Transverse colon (tissue), 4 donors: ENCODE data around the gene UGT3A2. TPM values are rescaled to one million over a fixed set of nuclear protein-coding genes. Genes with fewer than 3 reads are reported as not detected.

Source experiments
- DNase-seq: peaks from one replicate; pipeline ENCODE4 v3.0.0-alpha.2; 2019
- H3K27ac ChIP-seq, 4 donors: fragments of 200-600 bp; sonication (generic); 2 replicates each; pipeline ENCODE4 v1.5.1; 2016 to 2018; ENCODE audit warnings: inconsistent platforms in 4 of 4
- H3K27me3 ChIP-seq: fragments of 200-600 bp; sonication (generic); 2 replicates; pipeline ENCODE4 v1.5.1; 2017; ENCODE audit warnings: inconsistent platforms
- H3K36me3 ChIP-seq, 4 donors: fragments of 200-600 bp; sonication (generic); 2 replicates each; pipeline ENCODE4 v1.5.1; 2017 to 2019; ENCODE audit warnings: inconsistent platforms in 4 of 4
- H3K4me1 ChIP-seq, 4 donors: fragments of 200-600 bp; sonication (generic); 2 replicates each; pipeline ENCODE4 v1.5.1; 2017 to 2020; ENCODE audit warnings: inconsistent platforms in 4 of 4
- H3K4me3 ChIP-seq, 4 donors: fragments of 200-600 bp; sonication (generic); 1 replicate in 1 of 4; 2 replicates in 3 of 4; pipeline versions ENCODE4 v1.5.1 to v1.6.1; 2017 to 2019; ENCODE audit warnings: inconsistent platforms in 4 of 4
- H3K9me3 ChIP-seq, 2 donors: fragments of 200-600 bp; sonication (generic); 2 replicates each; pipeline ENCODE4 v1.5.1; 2017 to 2019; ENCODE audit warnings: inconsistent platforms in 2 of 2
- EP300 ChIP-seq: sonication (generic); formaldehyde crosslinking; IDR thresholded peaks from one replicate; pipeline ENCODE4 v1.6.1; 2017; ENCODE audit warnings: antibody characterized with exemption, low read depth
- POLR2A ChIP-seq: fragments of 450-650 bp; IDR thresholded peaks from one replicate; pipeline ENCODE4 v1.6.1; 2016; ENCODE audit warnings: antibody characterized with exemption, mild to moderate bottlenecking, moderate library complexity
- POLR2AphosphoS5 ChIP-seq, 3 donors: sonication (generic); formaldehyde crosslinking; IDR thresholded peaks; one replicate each; pipeline ENCODE4 v1.6.1; 2016; ENCODE audit warnings: antibody characterized with exemption in 3 of 3
- WGBS, 2 donors: methylation state at CpG; one replicate each; pipeline ENCODE4 v1.1.5; 2018; ENCODE audit warnings: low coverage in 1 of 2; 5-methylcytosine and 5-hydroxymethylcytosine counted together
- in situ Hi-C, 4 donors: fragments of 200-750 bp; cut with MboI; loops; one replicate each; pipeline versions ENCODE4 v1.15.0 to v1.15.1; 2017; ENCODE audit warnings: low sequenced_read_pairs in 3 of 4, low pct_ligation_motif_present in 1 of 4, low pct_unique_long_range_greater_than_20kb in 1 of 4
- intact Hi-C: fragments of 100-400 bp; cut with DNase I; formaldehyde crosslinking; loops from one replicate; pipeline ENCODE4 v1.15.1; 2023; ENCODE audit warnings: low total_unique reads
- total RNA-seq, 4 donors: library from RNA; depleted of rRNA; stranded (reverse); fragments of >200 nt; gene quantifications; one replicate each; pipeline ENCODE4 v1.1.0, GENCODE V29; 2016
- TF ChIP-seq, protein P1 (sequence below), 5 experiments: fragments of 200-600 bp in 3 of 5; fragments of 450-650 bp in 2 of 5; sonication (generic) in 3 of 5; IDR thresholded peaks; 1 replicate in 2 of 5; 2 replicates in 3 of 5; pipeline ENCODE4 v1.5.1; 2016 to 2017; ENCODE audit warnings: antibody characterized with exemption in 5 of 5, inconsistent platforms in 3 of 5, mild to moderate bottlenecking in 2 of 5, moderate library complexity in 1 of 5

UGT3A2 gene
- total RNA-seq, 4 donors from 2014 or later, result 0.48 TPM; not detected in 3

DNA sequence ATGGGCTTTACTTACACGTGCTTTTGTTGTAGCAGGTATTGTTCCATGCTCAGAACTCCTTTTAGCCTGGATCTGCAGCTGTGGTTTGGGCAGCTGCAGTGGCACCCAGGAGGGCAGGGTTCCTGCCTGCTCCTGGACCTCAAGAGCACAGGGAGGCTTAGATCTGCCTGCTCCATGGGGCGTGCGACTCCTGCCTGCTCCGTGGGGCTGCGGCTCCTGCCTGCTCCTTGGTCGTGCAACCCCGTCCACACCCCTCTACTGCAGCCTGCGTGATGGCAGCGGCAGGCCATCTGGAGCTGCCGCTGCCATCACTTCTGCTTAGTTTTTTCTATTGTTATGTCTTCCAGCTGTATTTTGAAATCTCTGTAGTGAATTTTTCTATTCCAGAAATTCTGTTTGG, 11.7 kb upstream of the UGT3A2 start:
- WGBS, 2 donors, result 60 to 68% methylated on average over 5 to 10 of the region's 10 CpGs
- in situ Hi-C loops, result no loop called here
- Histone ChIP-seq H3K36me3 (no peaks in the 10 kb centered on the region), H3K4me3 (no peak overlapping the region), H3K4me1 (no peaks in the 10 kb centered on the region), H3K9me3 (no peaks in the 10 kb centered on the region), H3K27me3 (peaks cover 7% of the 10 kb centered on the region), H3K27ac (no peak overlapping the region)
- TF ChIP-seq POLR2A (no peak), EP300 (no peak), POLR2AphosphoS5 (IDR thresholded peaks at IDR 0.05) (no peak)
- TF ChIP-seq, protein P1, sequence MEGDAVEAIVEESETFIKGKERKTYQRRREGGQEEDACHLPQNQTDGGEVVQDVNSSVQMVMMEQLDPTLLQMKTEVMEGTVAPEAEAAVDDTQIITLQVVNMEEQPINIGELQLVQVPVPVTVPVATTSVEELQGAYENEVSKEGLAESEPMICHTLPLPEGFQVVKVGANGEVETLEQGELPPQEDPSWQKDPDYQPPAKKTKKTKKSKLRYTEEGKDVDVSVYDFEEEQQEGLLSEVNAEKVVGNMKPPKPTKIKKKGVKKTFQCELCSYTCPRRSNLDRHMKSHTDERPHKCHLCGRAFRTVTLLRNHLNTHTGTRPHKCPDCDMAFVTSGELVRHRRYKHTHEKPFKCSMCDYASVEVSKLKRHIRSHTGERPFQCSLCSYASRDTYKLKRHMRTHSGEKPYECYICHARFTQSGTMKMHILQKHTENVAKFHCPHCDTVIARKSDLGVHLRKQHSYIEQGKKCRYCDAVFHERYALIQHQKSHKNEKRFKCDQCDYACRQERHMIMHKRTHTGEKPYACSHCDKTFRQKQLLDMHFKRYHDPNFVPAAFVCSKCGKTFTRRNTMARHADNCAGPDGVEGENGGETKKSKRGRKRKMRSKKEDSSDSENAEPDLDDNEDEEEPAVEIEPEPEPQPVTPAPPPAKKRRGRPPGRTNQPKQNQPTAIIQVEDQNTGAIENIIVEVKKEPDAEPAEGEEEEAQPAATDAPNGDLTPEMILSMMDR (IDR thresholded peaks at IDR 0.05), result no peak
- intact Hi-C loops, result no loop called here
- DNase-seq, result no peak

DNA sequence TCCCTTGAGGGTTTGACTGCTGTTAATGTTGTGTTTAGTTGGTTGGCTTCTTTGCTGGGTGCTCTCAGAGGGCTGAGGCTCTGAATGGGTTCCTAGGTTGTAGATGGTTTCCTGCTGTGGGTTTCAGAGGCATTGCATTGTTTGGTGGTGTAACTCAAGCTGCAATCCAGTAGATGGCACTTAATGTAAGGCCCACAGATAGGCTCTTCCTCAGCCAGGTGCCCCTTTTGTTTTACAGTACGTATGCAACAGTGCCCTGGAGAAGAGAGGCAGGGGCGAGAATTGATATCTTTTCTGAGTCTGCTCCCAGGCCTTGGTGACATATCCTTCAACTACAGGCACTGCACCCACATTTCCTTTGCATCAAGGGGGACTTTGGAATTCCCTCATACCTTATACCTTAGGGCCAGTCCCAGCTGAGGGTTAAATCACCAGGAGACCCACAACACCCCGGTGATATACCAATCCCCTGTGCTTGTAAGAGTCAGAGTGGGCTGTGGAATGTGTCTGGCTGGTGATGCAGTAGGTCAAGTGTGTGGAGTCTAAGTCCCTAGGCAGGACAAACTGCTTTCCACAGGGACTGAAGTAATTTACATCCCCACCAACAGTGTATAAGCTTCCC, 7.0 kb upstream of the UGT3A2 start:
- no peak overlapping the region for H3K27ac ChIP-seq
- no peaks in the 10 kb centered on the region for H3K36me3 ChIP-seq
- no peaks in the 10 kb centered on the region for H3K9me3 ChIP-seq
- H3K4me1 ChIP-seq, result no peaks in the 10 kb centered on the region
- no peak for TF ChIP-seq EP300
- TF ChIP-seq POLR2A, result no peak
- TF ChIP-seq POLR2AphosphoS5 (IDR thresholded peaks at IDR 0.05), result no peak
- TF ChIP-seq, protein P1 (IDR thresholded peaks at IDR 0.05), result no peak
- H3K4me3 ChIP-seq, result no peak overlapping the region
- H3K27me3 ChIP-seq, result peaks cover 7% of the 10 kb centered on the region
- no peak for DNase-seq
- intact Hi-C loops, result no loop called here
- 71% methylated on average over 3 of the region's 3 CpGs; no CpG with 5 or more reads in 1 of the 2 donors for WGBS, 2 donors
- in situ Hi-C loops, result no loop called here

- in situ Hi-C loops (no loop called here), intact Hi-C loops (no loop called here)
- H3K4me1 ChIP-seq, result no peaks in the 10 kb centered on the region
- peak overlapping the region in 1 of 4 donors; percentile 28 for H3K4me3 ChIP-seq
- 30% methylated on average over 8 to 9 of the region's 9 CpGs for WGBS, 2 donors
- no peak for TF ChIP-seq POLR2AphosphoS5 (IDR thresholded peaks at IDR 0.05)
- TF ChIP-seq POLR2A, result no peak
- TF ChIP-seq, protein P1 (IDR thresholded peaks at IDR 0.05), result no peak
- no peak for TF ChIP-seq EP300
- no peaks in the 10 kb centered on the region for H3K9me3 ChIP-seq
- DNase-seq, result no peak
- H3K36me3 ChIP-seq, result no peaks in the 10 kb centered on the region
- peaks cover 13% of the 10 kb centered on the region for H3K27me3 ChIP-seq
- H3K27ac ChIP-seq, result no peak overlapping the region
Observed at GRCh38 chr5:36070687-36071571, 4.2 kb upstream of the UGT3A2 start.

DNA sequence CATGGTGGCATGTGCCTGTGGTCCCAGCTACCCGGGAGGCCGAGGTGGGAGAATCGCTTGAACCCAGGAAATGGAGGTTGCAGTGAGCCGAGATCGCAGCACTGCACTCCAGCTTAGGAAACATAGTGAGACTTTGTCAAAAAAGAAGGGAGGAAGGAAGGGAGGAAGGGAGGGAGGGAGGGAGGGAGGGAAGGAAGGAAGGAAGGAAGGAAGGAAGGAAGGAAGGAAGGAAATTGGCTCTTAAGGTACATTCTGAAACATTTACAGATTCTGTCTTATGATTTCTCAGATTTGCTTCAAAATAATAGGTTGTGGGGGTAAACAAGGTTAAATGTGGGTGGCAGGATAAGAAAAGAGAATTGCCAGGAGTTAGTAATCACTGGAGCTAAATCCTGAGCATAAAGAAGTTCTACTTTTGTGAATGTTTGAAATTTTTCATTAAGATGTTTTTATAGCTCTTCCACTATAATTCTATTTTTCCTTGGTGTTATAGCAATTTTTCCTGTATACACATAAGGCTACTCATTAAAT, 2.1 kb upstream of the UGT3A2 start:
- Histone ChIP-seq H3K4me1 (no peaks in the 10 kb centered on the region), H3K4me3 (no peak overlapping the region), H3K36me3 (no peaks in the 10 kb centered on the region), H3K27ac (no peak overlapping the region), H3K9me3 (no peaks in the 10 kb centered on the region), H3K27me3 (peaks cover 16% of the 10 kb centered on the region)
- WGBS, 2 donors, result 91% methylated on average over 5 of the region's 5 CpGs; no CpG with 5 or more reads in 1 of the 2 donors
- intact Hi-C loops, result no loop called here
- TF ChIP-seq POLR2AphosphoS5 (IDR thresholded peaks at IDR 0.05) (no peak), EP300 (no peak), POLR2A (no peak)
- TF ChIP-seq, protein P1 (IDR thresholded peaks at IDR 0.05), result no peak
- DNase-seq, result no peak
- in situ Hi-C loops, result no loop called here
